Retina (tissue), 1 donor: ENCODE data around the gene ERGIC1.

Source experiments
- DNase-seq: peaks from one replicate; pipeline ENCODE4 v3.0.0-alpha.2; 2016

The ERGIC1 gene

GRCh38 chr5:172994405-172994804 lies 160.4 kb downstream of the ERGIC1 start:
- no peak for DNase-seq

- no peak for DNase-seq
Measured at GRCh38 chr5:172999372-172999973, 165.4 kb downstream of the ERGIC1 start.

- DNase-seq: no peak
Measured at GRCh38 chr5:172999974-173000373, 165.9 kb downstream of the ERGIC1 start.

- no peak for DNase-seq
Measured at GRCh38 chr5:173001229-173001841, 167.3 kb downstream of the ERGIC1 start.
